Mammary epithelial cell (primary cell): ENCODE data around the gene GABRB2.
"Not testable (repeated sequence)": the region's sequence is repeated elsewhere in the genome, so short reads cannot be mapped to it uniquely, and the experiment has no call there.

ENCODE experiments used
- CTCF ChIP-seq, 2 donors: IDR thresholded peaks in 1 of 2; conservative IDR thresholded peaks in 1 of 2; 2 replicates each; pipeline ENCODE4 v1.5.1; 2011 to 2012; ENCODE audit warnings: inconsistent platforms in 2 of 2, low read length in 2 of 2, mild to moderate bottlenecking in 2 of 2, control low read depth in 1 of 2, low read depth in 1 of 2; ENCODE audit not compliant: insufficient read depth in 1 of 2; ENCODE audit errors: extremely low read depth in 1 of 2
- EZH2 ChIP-seq: IDR thresholded peaks from 2 replicates; pipeline ENCODE4 v1.6.1; 2012; ENCODE audit warnings: low read length, inconsistent platforms, borderline replicate concordance

- not testable (repeated sequence) for TF ChIP-seq CTCF (conservative IDR thresholded peaks at IDR 0.05 in 1 of 2, IDR thresholded peaks at IDR 0.05 in 1 of 2; ENCODE audit: extremely low read depth in 1 of 2, insufficient read depth in 1 of 2, low read depth in 1 of 2, low read length in 2 of 2); EZH2
Measured at GRCh38 chr5:161505160-161505559, 41.4 kb downstream of the GABRB2 start.
